GM13977 (cell line): ENCODE results near the gene EGR4.

ENCODE experiments used
- DNase-seq: peaks from one replicate; pipeline ENCODE4 v3.0.0; 2012; ENCODE audit warnings: low spot score
- CTCF ChIP-seq: IDR thresholded peaks from 2 replicates; pipeline ENCODE4 v1.5.1; 2012; ENCODE audit warnings: mild to moderate bottlenecking, control low read depth; ENCODE audit not compliant: insufficient read depth; ENCODE audit errors: extremely low read depth, missing control alignments
- in situ Hi-C: fragments of 300-500 bp; cut with MboI; formaldehyde crosslinking; loops from one replicate; pipeline ENCODE4 v1.12.0; 2022; ENCODE audit warnings: low sequenced_read_pairs, low pct_unique_long_range_greater_than_20kb, mixed read lengths, inconsistent platforms; ENCODE audit not compliant: unreplicated experiment

EGR4 gene

GRCh38 chr2:73293534-73294171, at the start of gene EGR4:
TSS of gene EGR4 (minus strand) at chr2:73293548. CDS start at chr2:73293317, 231 bp downstream.
- in situ Hi-C loops = no loop called here
- DNase-seq = peak; percentile 98
- TF ChIP-seq CTCF = peak; percentile 13

GRCh38 chr2:73341039-73341438, 47.7 kb upstream of the EGR4 start:
- TF ChIP-seq CTCF = no peak
- DNase-seq = no peak
- in situ Hi-C loops = no loop called here

GRCh38 chr2:73339201-73339600, 45.9 kb upstream of the EGR4 start:
- TF ChIP-seq CTCF = no peak
- DNase-seq = no peak
- in situ Hi-C loops = no loop called here

- in situ Hi-C loops = no loop called here
- TF ChIP-seq CTCF = no peak
These were observed 44.5 kb upstream of the EGR4 start for GRCh38 chr2:73337828-73338227.

GRCh38 chr2:73334620-73335019, 41.3 kb upstream of the EGR4 start:
- no peak for TF ChIP-seq CTCF
- no peak for DNase-seq
- in situ Hi-C loops = no loop called here

More at GRCh38 chr2:73337828-73338227, 44.5 kb upstream of the EGR4 start:
- no peak for DNase-seq

- no peak for DNase-seq
- in situ Hi-C loops = no loop called here
- no peak for TF ChIP-seq CTCF
These were observed 40.7 kb upstream of the EGR4 start for GRCh38 chr2:73334045-73334444.
